Dermis blood vessel endothelial cell (primary cell): ENCODE results near the gene PITPNC1. TPM values are rescaled to one million over a fixed set of nuclear protein-coding genes. Genes with fewer than 3 reads are reported as not detected.
"Not testable (repeated sequence)": the region's sequence is repeated elsewhere in the genome, so short reads cannot be mapped to it uniquely, and the experiment has no call there.

ENCODE experiments used
- DNase-seq: peaks from one replicate; pipeline ENCODE4 v3.0.0; 2010
- total RNA-seq: library from RNA; depleted of rRNA; stranded (reverse); fragments of >200 nt; gene quantifications from 2 replicates; pipeline ENCODE4 v1.2.3, GENCODE V29; 2014

The PITPNC1 gene
- total RNA-seq, 1 donor from 2014 or later: 32.0 TPM

GRCh38 chr17:67401598-67402504 is 24.8 kb downstream of the PITPNC1 start:
- DNase-seq: no peak

GRCh38 chr17:67403065-67403464 is 26.0 kb downstream of the PITPNC1 start:
- DNase-seq: no peak

GRCh38 chr17:67403483-67403882 is 26.4 kb downstream of the PITPNC1 start:
- DNase-seq: no peak

DNA sequence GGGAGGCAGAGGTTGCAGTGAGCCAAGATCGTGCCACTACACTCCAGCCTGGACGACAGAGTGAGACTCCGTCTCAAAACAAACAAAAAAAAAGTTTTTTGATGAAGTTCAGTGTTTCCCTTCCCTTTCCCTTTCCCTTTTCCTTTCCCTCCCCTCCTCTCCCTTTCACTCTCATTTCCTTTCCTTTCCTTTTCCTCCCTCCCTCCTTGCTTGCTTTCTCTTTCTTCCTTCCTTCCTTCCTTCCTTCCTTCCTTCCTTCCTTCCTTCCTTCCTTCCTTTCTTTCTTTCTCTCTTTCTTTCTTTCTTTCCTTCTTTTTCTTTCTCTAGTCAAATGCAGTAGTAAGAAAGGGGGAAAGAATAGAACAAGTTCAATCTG is 31.4 kb downstream of the PITPNC1 start:
- not testable (repeated sequence) for DNase-seq

DNA sequence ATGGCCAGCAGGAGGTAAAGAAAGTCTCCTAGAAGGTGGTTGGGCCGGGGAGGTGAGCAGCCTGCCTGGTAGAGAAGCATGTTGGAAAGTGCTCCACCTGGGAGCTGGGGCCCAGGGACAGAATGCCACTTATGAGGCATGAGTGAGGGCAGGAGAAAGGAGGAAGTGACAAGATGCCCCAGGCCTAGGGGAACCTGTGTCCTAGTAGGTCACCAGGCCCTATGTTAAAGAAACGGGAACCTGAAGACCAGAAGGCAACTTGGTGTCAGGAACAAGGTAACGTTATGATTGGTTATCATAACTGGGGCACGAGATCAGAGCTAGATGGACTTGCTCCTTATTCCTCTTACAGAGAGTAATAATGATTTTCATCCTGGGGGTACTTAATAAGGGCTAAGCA is 34.3 kb downstream of the PITPNC1 start:
- no peak for DNase-seq

DNA sequence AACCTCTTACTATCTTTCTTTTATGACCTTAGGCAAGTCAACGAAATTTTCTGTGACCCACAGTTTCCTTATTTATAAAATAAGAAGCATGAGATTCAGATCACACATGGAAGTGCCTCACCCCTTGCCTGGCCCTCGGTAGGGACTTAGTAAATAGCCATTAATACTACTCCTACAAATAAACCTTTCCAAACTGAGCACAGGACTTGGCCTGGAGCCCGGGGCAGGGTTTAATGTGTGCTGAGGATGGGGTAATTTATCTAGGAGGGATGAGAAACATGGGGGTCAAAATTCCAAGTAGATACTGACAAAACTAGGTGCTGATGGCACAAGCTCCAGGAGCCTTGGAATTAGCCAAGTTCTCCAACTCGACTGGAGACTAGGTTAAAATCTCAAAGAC is 35.0 kb downstream of the PITPNC1 start:
- DNase-seq: no peak

GRCh38 chr17:67412941-67413340 is 35.9 kb downstream of the PITPNC1 start:
- no peak for DNase-seq

DNA sequence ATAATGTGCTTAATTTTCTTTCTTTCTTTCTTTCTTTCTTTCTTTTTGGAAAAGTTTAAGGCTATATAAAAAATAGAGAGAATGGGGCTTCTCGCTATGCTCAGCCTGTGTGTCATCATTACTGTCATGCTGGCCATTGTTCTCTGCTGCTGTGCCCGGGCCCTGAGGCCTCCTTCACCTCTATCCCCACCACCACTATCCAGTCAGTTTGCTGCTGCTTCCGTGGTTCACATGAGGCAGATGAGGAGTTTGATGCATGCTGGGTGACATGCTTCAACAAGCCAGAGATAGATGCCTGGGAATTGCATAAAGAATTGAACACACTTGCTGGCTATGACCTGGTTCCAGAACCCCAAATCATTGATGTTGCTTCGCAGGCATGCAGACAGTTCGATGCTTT is 36.3 kb downstream of the PITPNC1 start:
- no peak for DNase-seq

DNA sequence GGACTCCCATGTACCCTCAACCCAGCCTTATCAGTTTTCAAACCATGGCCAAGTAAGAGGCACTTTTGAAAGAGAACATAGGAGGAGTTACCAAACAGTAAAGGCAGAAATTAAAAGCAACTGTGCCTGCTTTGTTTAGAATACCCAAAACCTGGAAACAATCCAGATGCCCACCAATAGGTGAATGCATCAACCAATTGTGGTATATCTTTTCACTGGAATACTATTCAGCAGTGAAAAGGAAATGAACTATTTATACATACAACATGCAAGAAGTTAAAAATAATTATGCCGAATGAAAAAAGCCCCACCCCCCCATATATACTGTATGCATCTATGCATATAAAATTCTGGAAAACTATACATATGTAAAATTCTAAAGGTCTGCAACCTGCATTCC is 37.0 kb downstream of the PITPNC1 start:
- no peak for DNase-seq

- no peak for DNase-seq
These were observed 37.5 kb downstream of the PITPNC1 start for GRCh38 chr17:67414559-67414958.

GRCh38 chr17:67415291-67415690 is 38.2 kb downstream of the PITPNC1 start:
- DNase-seq: no peak

- no peak for DNase-seq
These were observed 40.4 kb downstream of the PITPNC1 start for GRCh38 chr17:67417507-67417906.

- DNase-seq: peak; percentile 36
These were observed 43.9 kb downstream of the PITPNC1 start for GRCh38 chr17:67420994-67421393.

- peak; percentile 90 for DNase-seq
These were observed 44.8 kb downstream of the PITPNC1 start for GRCh38 chr17:67421869-67422273.

DNA sequence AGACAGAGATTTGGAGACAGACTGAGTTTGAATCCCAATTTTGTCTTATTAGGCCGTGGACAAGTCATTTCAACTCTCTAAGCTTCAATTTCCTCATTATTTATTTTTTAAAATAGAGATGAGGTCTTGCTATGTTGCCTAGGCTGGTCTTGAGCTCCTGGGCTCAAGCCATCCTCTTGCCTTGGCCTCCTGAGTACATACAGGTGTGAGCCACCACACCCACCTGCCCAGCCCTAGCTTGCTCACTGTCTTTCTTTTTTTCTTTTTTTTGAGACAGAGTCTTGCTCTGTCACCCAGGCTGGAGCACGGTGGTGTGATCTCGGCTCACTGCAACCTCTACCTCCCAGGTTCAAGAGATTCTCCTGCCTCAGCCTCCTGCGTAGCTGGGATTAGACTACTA is 45.2 kb downstream of the PITPNC1 start:
- DNase-seq: not testable (repeated sequence)

GRCh38 chr17:67422897-67423296 is 45.8 kb downstream of the PITPNC1 start:
- no peak for DNase-seq

DNA sequence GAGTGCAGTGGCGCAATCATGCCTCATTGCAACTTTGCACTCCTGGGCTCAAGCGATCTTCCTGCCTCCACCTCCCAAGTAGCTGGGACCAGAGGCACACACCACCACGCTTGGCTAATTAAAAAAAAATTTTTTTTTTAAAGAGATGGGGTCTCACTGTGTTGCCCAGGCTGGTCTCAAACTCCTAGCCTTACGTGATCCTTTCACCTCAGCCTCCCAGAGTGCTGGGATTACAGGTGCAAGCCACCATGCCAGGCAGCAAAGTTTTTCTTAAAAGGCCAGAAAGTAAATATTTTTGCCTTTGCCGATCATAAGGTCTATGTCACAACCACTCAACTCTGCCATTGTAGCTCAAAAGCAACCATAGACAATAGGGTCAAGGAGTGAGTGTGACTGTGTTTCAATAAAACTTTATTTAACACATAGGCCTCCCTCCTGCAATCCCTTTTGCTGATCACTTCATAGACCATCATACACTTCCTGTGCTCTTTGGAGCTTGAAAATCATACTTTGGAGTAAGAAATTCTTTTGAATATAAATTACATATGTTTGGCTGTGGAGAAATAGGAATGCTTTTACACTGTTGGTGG is 48.6 kb downstream of the PITPNC1 start:
- DNase-seq: no peak

DNA sequence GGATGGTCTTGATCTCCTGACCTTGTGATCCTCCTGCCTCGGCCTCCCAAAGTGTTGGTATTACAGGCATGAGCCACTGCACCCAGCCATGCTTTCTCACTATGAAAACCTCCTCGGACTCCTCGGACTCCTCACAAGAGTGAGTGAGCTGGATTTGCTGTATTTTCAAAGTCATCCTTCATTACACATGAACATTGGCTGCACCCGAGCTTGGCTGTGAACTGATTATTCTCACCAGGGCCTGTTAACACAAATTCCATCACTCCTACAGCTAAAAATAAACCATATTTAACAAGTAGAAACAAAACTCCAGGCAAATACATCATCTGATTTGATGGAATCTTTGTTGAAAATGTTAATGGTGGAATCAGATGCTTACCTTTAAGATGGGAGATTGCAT is 50.3 kb downstream of the PITPNC1 start:
- DNase-seq: no peak

GRCh38 chr17:67430515-67430914 is 53.4 kb downstream of the PITPNC1 start:
- DNase-seq: not testable (repeated sequence)

- DNase-seq: peak; percentile 71
These were observed 54.4 kb downstream of the PITPNC1 start for GRCh38 chr17:67431249-67432015.

DNA sequence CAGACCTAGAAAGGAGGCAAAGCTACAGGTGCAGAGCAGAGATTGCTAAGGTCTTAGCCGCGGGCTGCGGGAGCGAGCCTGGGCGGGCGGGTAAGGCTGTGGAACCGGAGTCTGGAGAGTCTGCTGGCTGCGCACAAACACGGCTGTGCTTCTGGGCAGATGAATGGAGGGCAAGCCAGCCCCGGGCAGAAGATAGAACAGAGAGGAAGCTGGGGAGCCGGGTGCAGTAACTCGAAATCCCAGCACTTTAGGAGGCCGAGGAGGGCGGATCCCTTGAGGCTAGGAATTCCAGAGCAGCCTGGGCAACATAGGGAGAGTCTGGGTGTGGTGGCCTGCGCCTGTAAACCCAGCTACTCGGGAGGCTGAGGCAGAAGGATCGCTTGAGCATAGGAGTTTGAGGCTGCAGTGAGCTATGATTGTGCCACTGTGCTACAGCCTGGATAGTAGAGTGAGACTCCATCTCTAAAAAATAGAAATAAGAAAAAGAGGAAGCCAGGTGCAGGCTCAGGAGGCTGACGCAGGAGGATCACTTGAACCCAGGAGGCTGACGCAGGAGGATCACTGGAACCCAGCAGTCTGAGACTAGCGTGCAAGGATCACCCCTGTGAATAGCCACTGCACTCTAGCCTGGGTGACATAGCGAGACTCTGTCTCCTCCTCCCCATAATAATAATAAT is 56.3 kb downstream of the PITPNC1 start:
- no peak for DNase-seq

DNA sequence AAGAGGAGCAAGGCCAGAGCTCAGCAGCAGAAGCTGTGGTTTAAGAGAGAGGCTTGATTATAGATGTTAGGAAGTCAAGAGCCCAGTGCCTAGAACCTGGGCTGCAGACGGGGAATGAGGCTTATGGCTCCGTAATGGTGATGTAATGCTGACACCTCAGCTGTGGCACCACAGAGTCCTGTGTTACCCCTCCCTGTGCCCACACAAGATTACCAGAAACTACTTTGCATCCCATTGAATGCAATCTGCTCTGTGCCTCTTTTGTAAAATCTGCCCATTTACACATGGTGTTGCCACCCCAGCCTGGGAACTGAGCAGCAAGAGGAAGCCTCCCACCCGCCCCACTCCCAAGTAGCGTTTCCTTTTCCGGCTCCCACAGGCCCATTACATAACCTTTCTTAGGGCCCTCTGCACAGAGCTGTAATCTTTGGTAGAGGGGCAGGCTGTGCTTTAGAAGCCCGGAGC is 57.0 kb downstream of the PITPNC1 start:
- DNase-seq: peak; percentile 66

- no peak for DNase-seq
These were observed 58.0 kb downstream of the PITPNC1 start for GRCh38 chr17:67435122-67435521.
